HG03175 (cell line): ENCODE measurements around the gene NMT1.

ENCODE experiments used
- ATAC-seq: cut with Tn5 transposase; IDR thresholded peaks from one replicate; pipeline ENCODE4 v1.9.1; 2021; ENCODE audit warnings: mild to moderate bottlenecking, moderate library complexity; ENCODE audit not compliant: unreplicated experiment

Gene NMT1

GRCh38 chr17:45132572-45133463, 71.7 kb downstream of the NMT1 start:
- no peak for ATAC-seq

GRCh38 chr17:45135192-45135977, 74.3 kb downstream of the NMT1 start, which contains the start of gene ACBD4:
TSS of gene ACBD4 (plus strand) at chr17:45135687. CDS start at chr17:45136145, 458 bp downstream.
- peak; percentile 82 for ATAC-seq

GRCh38 chr17:45135978-45136791, 75.1 kb downstream of the NMT1 start:
- no peak for ATAC-seq

- no peak for ATAC-seq
Observed at GRCh38 chr17:45136846-45137560, 75.9 kb downstream of the NMT1 start.

DNA sequence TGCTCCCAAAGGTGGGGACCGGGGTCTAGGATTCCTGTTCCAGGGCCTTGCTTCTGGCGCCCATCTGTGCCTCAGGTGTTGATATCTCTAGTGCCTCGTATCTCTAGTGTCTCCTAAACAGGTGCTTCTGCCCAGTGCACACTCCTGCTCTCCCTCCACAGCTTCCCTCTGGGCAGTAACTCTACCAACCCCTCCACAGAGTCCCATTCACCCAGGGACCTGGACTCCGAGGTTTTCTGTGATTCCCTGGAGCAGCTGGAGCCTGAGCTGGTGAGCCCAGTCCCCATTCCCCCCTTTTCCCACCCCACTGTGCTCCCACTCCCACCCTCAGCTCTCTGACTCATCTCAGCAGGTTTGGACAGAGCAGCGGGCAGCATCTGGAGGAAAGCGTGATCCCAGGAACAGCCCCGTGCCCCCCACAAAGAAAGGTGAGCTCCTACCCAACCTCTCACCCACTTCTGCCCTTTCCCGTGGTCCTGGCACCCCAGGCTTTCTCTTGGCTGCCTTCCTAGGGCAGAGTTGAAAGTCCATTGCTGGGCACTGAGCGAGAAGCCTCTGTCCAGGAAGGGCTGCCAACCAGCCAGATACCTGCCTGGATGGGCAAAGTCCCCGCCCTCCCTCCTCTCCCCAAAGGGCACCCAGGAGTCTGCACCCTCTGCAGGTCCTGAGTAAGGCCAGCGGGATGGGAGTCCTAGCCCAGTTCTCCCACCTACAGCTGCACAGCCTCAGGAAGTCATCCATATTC, 76.6 kb downstream of the NMT1 start:
- ATAC-seq, result no peak

GRCh38 chr17:45138911-45139532, 77.9 kb downstream of the NMT1 start:
- ATAC-seq, result no peak

DNA sequence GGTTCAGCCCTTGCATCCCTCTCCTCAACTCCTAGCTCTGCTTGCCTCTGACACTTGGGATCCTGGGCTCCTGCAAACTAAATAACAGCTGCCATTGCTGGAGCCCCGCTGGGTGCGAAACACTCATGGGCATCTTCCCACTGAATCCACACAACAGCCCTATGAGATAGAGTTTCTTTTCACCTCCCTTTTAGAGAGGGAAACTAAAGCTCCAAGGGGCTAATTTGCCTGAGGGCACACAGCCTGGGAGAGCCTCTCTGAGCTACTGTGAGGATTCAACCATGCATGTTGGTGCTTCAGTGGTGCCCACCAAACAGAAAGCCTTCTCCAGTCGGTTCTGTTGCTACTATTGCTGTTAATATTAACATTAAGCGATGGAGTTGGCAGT, 78.4 kb downstream of the NMT1 start:
- ATAC-seq, result no peak

DNA sequence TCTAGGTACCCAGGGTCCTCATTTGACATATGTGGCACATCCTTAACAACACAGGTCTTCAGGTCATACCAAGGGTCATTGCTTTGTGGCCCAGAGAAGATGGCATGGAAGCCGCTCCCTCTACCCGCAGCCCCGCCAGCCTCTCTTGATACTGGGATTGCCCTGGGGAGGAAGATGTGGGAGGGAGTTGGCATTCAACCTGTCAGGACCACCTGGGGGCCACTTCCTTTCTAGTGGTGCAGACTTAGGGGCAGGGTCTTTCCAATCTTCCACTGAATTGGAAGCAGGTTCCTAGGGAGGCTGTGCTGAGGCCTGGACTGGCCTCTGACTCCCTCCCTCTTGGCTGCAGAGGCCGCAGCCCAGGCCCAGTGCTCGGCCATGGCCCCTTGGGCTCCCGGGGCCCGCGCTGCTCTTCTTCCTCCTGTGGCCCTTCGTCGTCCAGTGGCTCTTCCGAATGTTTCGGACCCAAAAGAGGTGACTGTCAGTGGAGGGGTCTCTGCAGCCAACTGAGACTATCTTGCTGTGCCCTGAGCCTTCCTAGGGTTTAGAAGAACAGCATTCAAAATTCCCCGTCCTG, 82.1 kb downstream of the NMT1 start:
- no peak for ATAC-seq

DNA sequence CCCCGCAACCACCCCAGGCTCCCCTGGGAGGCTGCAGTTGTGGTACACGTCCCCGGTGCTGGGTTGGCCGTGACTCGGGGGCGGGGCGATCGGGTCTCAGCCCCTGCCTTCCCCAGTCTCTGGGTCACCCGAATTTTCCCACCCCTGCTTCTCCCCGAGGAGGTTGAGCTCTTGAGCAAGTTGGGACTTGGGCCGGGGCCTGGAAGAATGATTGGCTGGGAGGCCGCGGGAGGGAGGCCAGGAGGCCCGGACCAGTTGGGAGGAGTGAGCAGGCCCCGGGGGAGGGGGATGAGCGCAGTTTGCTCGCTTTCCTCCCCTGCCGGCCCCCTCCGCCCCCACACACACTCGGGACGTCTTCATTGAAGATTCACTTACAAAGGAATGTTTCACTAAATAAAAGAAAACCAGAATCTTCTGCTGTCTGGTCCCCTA, 82.7 kb downstream of the NMT1 start:
- ATAC-seq, result no peak

DNA sequence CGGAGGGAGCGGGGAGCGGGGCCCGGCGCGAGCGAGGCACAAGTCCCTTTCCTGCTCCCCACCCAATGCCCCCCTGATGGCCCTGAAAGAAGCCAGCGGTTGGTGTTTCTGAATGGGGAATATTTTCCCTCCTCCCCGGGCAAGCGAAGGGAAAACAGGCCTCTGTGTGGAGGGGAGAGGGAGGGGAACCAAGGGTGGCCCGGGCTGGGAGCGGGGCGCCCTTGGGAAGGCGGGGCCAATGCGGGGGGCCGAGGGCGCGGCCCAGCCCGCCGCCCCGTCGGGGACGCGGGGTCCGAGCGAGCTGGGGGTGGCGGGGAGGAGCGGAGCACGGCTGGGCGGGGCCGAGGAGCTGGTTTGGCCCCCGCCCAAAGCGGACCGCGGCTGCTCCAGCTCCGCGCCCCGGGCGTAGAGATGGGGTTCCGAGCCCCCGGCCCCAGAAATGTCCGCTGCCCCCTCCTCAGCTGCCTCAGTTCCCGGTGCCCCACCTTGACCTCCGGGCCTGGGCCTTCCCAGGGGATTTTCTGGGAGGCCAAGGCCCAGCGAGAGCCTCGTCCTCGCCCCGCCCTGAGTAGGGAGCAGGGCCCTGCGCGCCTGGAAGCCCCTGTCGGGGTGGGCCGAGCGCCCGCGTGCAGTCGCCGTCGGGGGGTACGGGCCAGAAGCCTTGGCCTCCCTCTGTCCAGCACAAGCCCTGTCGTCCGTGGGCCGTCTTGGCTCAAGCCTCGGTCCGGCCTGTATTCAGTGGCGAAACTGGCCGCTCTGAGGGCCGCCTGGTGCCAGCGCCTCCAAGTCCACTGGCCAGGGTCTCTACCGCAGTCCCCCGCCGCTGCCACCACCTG, 83.3 kb downstream of the NMT1 start:
- no peak for ATAC-seq

DNA sequence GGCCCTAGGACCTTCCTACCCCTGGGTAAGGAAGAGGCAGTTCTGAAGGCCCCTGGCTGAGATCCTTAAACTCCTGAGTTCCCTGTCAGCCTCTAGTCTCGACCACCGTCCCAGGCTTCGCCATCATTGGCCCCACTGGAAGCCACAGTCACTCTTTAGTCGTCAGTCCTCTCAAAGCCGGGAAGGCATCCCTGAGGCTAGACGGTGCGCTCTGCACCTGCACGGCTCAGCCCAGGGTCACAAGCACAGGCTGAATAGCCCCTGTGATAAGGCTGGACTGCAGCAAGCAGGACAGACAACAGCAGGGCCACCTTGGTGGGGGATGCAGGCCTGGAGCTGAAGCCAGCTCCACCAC, 83.9 kb downstream of the NMT1 start:
- ATAC-seq, result no peak

- no peak for ATAC-seq
Observed at GRCh38 chr17:45146166-45146565, 85.0 kb downstream of the NMT1 start.

DNA sequence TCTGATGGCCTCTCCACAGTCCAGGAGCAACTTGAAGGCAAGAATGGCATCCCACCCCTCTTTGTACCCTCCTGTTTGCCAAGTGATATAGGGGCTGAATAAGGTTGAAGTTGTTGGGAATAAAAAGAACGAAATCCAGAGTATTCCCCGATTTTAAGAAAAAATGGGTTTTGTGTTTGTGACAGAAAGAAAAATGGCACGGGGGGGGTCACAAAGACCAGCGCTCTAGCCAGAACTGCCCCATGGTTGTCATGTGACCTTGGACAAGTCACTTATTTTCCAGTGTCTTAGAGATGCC, 85.4 kb downstream of the NMT1 start:
- no peak for ATAC-seq

DNA sequence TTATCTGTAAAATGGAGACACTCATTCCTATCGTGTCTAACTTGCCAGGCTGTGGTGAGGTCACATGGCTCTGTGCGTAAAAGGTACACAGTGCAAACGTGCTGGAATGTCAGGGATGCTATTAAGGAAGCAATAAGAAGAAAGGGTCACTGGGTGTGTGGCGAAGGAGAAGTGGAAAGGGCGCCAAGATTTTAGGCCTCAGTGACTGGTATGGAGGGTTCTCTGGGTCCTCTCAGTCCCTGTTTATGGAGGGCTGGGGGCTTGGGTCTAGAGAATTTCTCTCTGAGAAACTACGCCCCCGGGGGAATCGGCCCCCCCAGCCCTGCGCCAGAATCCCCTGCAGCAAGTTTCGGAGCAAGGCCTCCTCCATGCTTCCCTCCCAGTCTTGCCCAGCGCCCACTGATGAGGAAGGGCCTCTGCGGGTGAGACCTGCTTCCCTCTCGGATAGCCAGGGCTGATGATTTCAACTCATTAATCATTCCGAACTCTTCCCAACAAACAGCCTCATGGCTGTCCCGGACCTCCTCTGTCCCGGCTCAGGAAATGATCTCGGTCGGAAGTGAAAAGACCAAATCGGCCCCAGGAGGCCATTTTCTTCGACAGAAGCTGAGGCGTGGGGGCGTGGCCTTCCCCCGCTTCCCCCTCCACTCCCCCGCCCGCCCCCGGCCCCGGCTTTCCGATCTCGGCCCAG, 85.9 kb downstream of the NMT1 start:
- ATAC-seq, result no peak

DNA sequence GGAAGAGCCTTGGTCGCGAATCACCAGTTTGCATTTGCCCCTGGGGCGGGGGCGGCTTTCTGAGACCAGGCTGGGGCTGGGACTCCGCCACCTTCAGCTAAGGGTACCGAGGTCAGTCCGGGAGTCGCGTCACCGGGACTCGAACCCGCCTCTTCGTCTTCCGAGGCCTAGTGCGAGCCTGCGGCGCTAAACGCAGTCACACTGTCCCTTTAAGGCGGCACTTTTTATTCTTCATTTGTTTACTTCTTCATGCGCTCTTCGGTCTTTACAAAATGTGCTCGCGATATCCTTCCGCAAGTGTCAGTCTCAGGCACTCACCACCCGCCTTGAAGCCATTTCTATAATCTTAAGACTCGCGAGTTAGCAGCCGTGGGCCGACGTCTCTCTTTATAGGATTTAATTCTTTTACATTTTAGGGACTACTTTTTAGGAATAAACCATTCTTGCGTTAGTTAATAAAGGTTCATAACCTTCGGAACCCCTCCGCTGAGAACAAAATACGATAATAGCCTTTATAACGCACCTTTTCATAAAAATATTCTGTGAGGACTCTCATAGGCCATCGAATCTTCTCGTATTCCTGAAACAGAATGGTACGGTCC, 86.6 kb downstream of the NMT1 start:
- ATAC-seq, result no peak

- ATAC-seq, result peak; percentile 75
Observed at GRCh38 chr17:45148183-45149036, 87.3 kb downstream of the NMT1 start, which contains the start of gene HEXIM1. TSS of gene HEXIM1 (plus strand) at chr17:45148475. CDS start at chr17:45149191, 716 bp downstream.
